GM18519 (cell line): ENCODE data around the gene RSPH10B2.
"Not testable (repeated sequence)": the region's sequence is repeated elsewhere in the genome, so short reads cannot be mapped to it uniquely, and the experiment has no call there.

Source experiments
- ATAC-seq: cut with Tn5 transposase; IDR thresholded peaks from one replicate; pipeline ENCODE4 v1.9.1; 2021; ENCODE audit warnings: mild to moderate bottlenecking, moderate library complexity; ENCODE audit not compliant: unreplicated experiment, low FRiP score

The RSPH10B2 gene

DNA sequence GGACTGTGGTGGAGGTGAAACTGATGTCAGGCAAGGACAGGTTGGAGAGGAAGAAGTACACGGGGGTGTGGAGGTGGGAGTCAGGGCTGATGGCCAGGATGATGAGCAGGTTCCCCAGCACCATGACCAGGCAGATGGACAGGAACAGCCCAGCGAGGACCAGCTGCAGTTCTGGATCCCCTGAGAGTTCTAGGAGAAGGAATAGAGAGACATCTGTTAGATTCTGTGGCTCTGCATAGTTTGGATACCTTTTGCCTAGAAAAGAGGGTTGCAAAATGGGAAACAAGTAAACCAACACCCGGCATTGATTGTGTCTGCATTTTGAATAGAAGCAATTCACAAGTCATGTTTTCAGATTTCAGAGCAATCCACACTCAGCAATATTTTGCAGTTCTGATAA lies 81.6 kb downstream of the RSPH10B2 start:
- not testable (repeated sequence) for ATAC-seq

DNA sequence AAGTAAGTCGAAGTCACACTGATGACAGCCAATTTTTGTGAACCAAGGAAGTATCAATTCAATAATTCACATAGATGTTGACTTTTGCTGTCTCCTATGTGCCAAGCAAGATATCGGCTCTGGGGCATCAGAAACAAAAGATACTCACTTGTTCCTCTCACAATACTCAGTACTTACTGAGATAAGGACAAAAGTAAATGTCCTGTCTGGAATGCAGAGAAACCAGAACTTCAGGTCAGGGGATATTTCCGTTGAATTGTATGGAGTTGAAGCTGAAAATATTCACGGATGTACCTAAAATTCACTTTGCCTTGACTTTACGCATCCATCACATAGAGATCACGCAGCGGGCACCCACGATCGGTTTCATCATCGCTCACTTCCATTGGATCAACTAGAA lies 83.2 kb downstream of the RSPH10B2 start:
- ATAC-seq: not testable (repeated sequence)

DNA sequence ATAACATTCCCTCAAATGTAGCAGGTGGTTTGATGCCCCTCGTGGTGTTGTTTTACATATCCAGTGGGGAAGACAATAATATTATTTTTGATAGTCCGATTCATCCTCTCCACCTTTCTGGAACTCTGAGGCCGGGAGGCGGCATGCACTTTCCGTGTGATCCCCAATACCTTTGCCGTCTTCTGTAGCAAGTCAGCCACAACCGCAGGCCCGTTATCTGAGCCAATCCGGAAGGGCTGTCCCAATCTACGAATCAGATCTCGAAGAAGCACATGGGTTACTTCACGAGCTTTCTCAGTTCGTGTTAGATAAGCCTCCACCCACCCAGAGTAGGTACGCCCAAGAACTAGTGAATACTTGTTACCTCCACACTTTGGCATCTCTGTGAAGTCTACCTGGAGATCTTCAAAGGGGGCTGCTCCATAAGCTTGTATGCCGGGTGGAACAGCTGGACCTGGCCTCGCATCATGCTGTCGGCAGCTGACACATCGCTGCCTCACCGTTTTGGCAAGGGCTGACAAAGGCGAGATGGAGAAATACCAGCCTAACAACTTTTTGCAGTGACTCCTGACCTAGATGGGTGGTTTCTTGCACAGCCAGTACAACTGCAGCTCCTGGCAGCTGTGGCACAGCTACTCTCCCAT lies 88.5 kb downstream of the RSPH10B2 start:
- not testable (repeated sequence) for ATAC-seq

DNA sequence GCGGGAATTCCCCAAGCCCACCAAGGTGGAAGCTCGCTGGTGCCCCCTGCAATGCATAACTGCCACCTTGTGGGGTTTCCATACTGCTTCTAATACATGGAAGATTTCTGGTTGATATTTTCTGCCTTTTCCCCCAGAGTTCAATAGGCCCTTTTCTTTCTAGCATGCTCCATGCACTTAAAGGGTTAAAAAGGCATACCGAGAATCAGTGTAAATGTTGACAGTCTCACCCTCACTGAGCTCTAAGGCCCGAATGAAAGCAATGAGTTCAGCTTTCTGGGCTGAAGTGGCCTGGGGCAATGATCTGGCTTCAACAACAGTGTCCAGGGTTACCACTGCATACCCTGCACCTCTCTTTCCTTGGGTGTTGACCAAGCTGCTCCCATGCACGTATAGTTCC lies 89.2 kb downstream of the RSPH10B2 start:
- ATAC-seq: not testable (repeated sequence)

DNA sequence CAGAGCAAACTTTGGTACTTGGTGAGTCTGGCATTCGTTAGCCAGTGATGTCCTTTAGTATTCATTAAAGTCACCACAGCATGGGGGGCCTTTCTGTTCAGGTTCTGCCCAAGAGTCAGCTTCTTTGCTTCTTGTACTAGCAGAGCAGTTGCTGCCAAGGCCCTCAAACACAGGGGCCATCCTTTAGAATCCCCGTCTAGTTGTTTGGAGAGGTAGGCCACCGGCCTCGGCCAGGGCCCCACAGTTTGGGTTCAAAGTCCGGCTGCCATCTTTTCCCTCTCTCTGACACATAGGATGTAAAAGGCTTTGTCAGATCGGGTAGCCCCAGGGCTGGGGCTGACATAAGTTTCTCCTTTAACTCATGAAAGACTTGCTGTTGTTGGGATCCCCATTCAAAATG lies 89.8 kb downstream of the RSPH10B2 start:
- not testable (repeated sequence) for ATAC-seq

DNA sequence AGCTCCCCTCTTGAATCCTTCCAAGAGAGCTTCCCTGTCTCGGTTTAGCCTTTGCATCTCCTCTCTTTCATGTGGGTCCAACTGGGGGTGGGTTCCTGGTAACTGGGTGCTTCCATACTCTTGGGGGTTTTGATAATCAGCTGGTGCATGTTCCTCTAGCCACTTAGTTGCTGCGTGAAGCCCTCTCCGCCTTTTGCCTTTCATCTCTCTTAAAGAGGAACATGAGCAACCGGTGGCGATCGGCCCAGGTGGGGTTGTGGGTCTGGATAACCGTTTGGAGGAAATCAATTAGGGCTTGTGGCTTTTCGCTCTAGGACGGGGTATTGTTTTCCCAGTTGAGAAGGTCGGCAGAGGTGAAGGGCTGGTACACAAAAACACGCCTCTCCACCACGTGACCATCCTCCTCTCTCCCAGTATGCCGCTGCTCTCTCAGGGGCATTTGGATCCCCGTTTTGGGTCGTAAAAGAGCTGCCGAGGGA lies 92.1 kb downstream of the RSPH10B2 start:
- not testable (repeated sequence) for ATAC-seq

DNA sequence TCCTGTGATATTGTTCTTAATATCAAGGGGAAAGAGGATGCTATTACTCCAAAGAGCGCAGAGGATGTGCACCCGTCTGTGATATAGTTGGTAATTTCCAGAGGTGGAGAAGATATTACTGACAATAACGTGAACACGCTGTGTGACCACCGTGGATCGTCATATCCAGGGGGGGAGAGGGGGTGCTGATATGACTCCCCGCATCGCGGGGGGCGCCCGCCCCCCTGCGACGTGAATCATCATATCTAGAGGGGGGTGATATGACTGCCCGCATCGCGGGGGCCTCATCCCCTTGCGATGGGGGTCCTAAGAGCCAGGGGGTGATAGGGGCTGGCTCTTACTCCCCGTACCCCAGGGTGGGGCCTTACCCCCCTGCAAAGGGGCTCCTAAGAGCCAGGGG lies 93.8 kb downstream of the RSPH10B2 start:
- ATAC-seq: not testable (repeated sequence)
